ENCODE data around the gene OXT.
"Not testable (repeated sequence)": the region's sequence is repeated elsewhere in the genome, so short reads cannot be mapped to it uniquely, and the experiment has no call there.

The OXT gene

GRCh38 chr20:3051385-3052019 lies 19.9 kb upstream of the OXT start:
- DNase-seq = no peak

- DNase-seq = no peak
These were observed 11.9 kb upstream of the OXT start for GRCh38 chr20:3059489-3059888.

- not testable (repeated sequence) for DNase-seq
These were observed 7.3 kb upstream of the OXT start for GRCh38 chr20:3064119-3064518.

GRCh38 chr20:3067139-3068014 lies 4.0 kb upstream of the OXT start:
- no peak for DNase-seq

DNA sequence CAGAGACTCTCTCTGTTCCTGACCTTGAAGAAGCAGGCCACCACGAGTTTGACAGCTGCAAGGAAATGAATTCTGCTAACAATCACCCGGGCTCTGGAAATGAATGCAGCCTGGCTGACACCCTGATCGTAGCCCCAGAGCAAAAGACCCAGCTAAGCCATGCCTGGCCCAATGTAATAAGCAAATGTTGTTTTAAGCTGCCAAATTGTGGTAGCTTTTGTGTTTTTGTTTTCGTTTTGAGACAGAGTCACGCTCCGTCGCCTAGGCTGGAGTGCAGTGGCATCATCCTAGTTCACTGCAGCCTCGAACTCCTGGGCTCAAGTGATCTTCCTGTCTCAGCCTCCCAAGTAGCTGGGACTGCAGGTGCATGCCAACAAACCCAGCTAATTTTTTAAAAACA lies 3.3 kb upstream of the OXT start:
- no peak for DNase-seq

DNA sequence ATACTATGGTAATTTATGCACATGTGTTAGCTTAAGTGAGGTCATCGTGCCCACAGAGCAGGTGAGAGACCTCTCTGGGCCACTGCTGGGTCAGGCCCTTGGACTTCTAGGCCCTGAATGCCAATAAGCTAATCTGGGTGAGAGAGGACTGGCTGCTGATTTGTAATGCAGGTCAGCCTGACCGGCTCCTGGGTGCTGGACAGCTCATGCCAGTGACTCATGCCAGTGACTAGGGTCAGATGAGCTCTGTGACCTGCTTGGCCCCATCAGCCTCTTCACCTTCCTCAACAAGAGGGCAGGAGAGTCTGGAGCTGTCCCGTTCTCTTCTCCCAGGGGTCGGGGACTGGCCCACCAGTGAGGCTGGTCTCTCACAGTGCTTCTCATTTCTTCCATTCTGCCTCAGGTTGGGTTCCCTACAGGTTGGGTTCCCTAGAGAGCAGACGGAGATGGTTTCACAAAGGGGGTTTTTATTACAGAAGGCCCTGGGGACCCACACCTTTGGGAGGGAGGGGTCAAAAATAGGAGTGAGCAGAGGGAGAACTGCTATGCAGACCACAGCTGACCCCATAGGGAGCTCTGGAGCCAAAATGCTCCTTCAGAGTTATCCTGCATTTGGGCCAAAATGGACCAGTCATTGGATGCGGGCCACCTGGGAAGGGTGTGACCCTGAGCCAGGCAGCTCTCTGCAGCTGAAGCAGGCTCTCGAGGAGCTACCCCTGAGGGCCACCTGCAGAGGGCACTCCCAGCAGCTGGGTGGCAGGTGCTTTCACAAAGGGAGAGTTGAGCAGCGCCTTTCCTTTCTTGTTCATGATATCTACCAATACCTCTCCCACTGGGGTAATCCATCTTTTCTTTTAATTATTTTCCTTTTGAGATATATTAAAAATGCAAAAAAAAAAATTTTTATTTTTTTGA lies 2.2 kb upstream of the OXT start:
- no peak for DNase-seq

DNA sequence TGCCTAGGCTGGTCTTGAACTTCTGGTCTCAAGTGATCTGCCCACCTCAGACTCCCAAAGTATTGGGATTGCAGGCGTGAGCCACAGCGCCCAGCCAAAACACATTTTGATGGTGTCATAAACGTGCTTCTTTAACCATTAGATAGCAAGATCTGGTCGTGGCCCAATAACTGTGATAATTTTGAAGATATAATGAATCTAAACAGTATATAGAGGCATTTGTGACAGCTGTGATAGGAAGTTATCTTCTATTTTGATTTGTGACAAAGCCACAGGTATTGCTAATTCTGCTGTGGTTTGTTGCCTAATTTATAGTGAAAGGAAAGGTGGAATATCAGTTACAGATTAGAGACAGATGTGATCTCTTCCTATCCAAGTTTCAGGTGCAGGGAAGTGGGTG lies 695 bp upstream of the OXT start:
- no peak for DNase-seq

- DNase-seq = no peak
These were observed 182 bp upstream of the OXT start for GRCh38 chr20:3071266-3071609.

GRCh38 chr20:3072530-3073250 lies 1.3 kb downstream of the OXT start:
- DNase-seq = no peak

DNA sequence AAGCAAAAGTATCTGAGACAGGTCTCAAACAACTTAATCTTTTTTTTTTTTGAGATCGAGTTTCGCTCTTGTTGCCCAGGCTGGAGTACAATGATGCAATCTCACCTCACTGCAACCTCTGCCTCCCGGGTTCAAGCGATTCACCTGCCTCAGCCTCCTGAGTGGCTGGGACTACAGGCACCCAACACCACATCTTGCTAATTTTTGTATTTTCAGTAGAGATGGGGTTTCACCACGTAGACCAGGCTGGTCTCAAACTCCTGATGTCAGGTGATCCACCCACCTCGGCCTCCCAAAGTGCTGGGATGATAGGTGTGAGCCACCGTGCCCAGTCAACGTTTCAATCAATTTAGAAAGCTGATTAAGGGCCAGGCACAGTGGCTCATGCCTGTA lies 1.8 kb downstream of the OXT start:
- DNase-seq = not testable (repeated sequence)

- DNase-seq = no peak
These were observed 3.4 kb downstream of the OXT start for GRCh38 chr20:3074812-3075211.

GRCh38 chr20:3075315-3075714 lies 3.9 kb downstream of the OXT start:
- not testable (repeated sequence) for DNase-seq

GRCh38 chr20:3077618-3078134 lies 6.3 kb downstream of the OXT start:
- DNase-seq = no peak

GRCh38 chr20:3080939-3081388 lies 9.5 kb downstream of the OXT start:
- no peak for DNase-seq

GRCh38 chr20:3081641-3082040 lies 10.2 kb downstream of the OXT start:
- DNase-seq = no peak

DNA sequence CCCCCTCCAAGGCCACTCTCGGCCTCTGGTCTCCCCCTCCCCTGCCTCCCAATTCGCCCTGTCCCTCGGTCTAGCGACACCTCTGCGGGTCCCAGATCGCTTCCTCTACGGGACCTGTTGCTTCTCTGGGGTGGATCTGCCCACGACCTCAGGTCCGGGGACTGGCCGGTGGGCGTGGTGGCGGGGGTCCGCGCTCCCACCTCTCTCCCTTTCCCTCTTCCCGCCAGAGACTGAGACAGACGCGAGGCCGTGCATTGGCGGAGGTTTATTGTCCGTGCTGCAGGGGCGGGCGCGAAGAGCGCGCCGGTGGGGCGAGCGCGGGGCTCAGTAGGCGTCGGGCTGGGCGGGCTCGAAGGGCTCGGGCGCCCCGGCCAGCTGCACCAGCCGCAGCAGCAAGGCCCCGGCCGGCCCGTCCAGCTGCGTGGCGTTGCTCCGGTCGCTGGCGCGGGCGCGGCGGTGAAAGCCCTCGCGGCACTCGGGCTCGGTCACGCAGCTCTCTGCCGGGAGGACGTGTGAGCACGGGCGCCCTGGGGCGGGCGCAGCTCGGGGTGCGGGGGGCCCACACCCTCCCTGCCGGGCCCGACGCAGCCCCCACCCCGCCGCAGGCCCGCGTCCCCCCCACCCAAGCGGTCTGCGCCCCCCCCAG lies 11.0 kb downstream of the OXT start:
- no peak for DNase-seq

- no peak for DNase-seq
These were observed 11.8 kb downstream of the OXT start for GRCh38 chr20:3082955-3083952.

GRCh38 chr20:3084283-3084985 lies 13.0 kb downstream of the OXT start, which contains the start of gene AVP:
Gene AVP (minus strand): TSS chr20:3084724. CDS start chr20:3084674, 50 bp downstream.
- DNase-seq = no peak

DNA sequence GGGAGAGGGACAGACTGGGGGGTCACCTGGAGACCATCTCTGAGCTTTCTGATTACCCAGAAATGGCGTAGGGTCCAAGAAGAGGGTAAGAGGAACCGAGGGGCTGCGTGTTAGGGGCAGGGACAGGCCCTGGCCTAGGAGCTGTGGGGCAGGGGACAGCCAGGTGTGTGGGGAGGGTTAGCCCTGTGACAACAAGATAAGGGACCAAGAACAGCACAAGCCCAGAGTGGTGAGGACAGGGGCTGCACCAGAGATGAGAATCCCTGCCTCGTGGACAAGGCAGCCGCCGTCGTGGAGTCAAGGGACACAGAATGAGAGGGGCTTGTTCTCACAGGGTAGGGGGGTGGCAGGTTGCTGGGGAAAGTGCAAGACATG lies 13.6 kb downstream of the OXT start:
- no peak for DNase-seq

DNA sequence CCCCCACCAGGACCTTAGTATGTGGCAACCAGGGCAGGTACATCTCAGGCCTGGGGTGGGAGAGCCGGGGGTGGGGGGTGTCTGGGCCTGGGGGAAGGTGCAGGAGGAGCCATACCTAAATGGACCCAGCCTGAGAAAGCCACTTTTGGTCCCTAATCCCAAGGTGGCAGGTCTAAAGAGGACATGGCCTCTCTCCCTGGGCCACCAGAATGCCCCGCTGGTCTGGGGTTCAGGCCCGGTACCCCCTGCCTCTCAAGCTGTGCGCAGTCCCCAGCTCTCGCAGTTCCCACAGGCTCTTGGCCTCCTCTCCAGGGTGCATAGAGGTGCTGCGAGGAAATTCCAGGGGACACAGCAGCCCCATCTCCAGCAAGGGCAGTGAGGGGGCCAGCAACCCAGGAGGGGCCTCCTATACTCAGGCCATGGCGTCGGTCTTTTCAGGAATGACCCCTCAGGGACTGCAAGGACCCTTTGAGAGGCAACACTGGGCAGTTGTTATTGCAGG lies 14.2 kb downstream of the OXT start:
- no peak for DNase-seq
